ENCODE data around the gene SLC30A9. TPM values are rescaled to one million over a fixed set of nuclear protein-coding genes. Genes with fewer than 3 reads are reported as not detected.

Gene SLC30A9
- polyA plus RNA-seq, 1 donor (not counting 4 experiments of a cell fraction or from before 2014, with no cell fraction given) = 53.0 TPM

GRCh38 chr4:42074294-42074693 is 84.0 kb downstream of the SLC30A9 start:
- peaks cover 0 to 7% of the 10 kb centered on the region in 2 experiments for H3K36me3 ChIP-seq (ENCODE audit: control insufficient read depth in 2 of 2, extremely low read depth in 1 of 2, insufficient read depth in 2 of 2, low read length in 2 of 2)

GRCh38 chr4:42078184-42078801 is 88.0 kb downstream of the SLC30A9 start:
- Histone ChIP-seq H3K4me1 (ENCODE audit: control insufficient read depth, extremely low read depth, insufficient read depth, low read length) (no peaks in the 10 kb centered on the region), H3K9me1 (ENCODE audit: control insufficient read depth, extremely low read depth, insufficient read depth, low read length) (no peaks in the 10 kb centered on the region), H3K27me3 (ENCODE audit: control insufficient read depth, extremely low read depth, insufficient read depth, low read length) (no peaks in the 10 kb centered on the region), H3K9ac (ENCODE audit: control insufficient read depth, extremely low read depth, insufficient read depth, low read length) (no peak overlapping the region), H3K27ac (ENCODE audit: control insufficient read depth, insufficient read depth, low read length) (no peak overlapping the region), H2AFZ (ENCODE audit: control insufficient read depth, low read length) (no peak overlapping the region), H3K9me3 (ENCODE audit: control insufficient read depth, low read depth, low read length) (no peaks in the 10 kb centered on the region), H3K4me2 (ENCODE audit: control insufficient read depth, extremely low read depth, insufficient read depth, low read depth, low read length) (no peak overlapping the region), H3K4me3 (ENCODE audit: control insufficient read depth in 2 of 3, extremely low read depth in 1 of 3, insufficient read depth in 2 of 3, low read depth in 1 of 3, low read length in 3 of 3) (no peak overlapping the region), H4K20me1 (ENCODE audit: control insufficient read depth, extremely low read depth, insufficient read depth, low read length) (no peaks in the 10 kb centered on the region), H3K36me3 (ENCODE audit: control insufficient read depth in 2 of 2, extremely low read depth in 1 of 2, insufficient read depth in 2 of 2, low read length in 2 of 2) (peaks cover 5 to 8% of the 10 kb centered on the region in 2 experiments), H3K79me2 (ENCODE audit: control insufficient read depth, insufficient read depth, low read length) (no peaks in the 10 kb centered on the region)
- dilution Hi-C loops (cut with MboI; ENCODE audit: extremely low pct_ligation_motif_present, low sequenced_read_pairs) = no loop called here
- TF ChIP-seq CTCF (optimal IDR thresholded peaks at IDR 0.05 in 1 of 3, IDR thresholded peaks at IDR 0.05 in 1 of 3, conservative IDR thresholded peaks at IDR 0.05 in 1 of 3; ENCODE audit: extremely low read depth in 1 of 3, insufficient read depth in 2 of 3, low read length in 3 of 3) (no peak), EZH2 (IDR thresholded peaks at IDR 0.05; ENCODE audit: low read length) (no peak)
- no peak for DNase-seq (ENCODE audit: low read depth, low spot score)
- no peak for FAIRE-seq

More at GRCh38 chr4:42074294-42074693, 84.0 kb downstream of the SLC30A9 start:
- FAIRE-seq (no peak), DNase-seq (ENCODE audit: low read depth, low spot score) (no peak)
- Histone ChIP-seq H3K79me2 (ENCODE audit: control insufficient read depth, insufficient read depth, low read length) (no peaks in the 10 kb centered on the region), H3K9me1 (ENCODE audit: control insufficient read depth, extremely low read depth, insufficient read depth, low read length) (no peaks in the 10 kb centered on the region), H3K9ac (ENCODE audit: control insufficient read depth, extremely low read depth, insufficient read depth, low read length) (no peak overlapping the region), H3K4me3 (ENCODE audit: control insufficient read depth in 2 of 3, extremely low read depth in 1 of 3, insufficient read depth in 2 of 3, low read depth in 1 of 3, low read length in 3 of 3) (no peak overlapping the region), H3K27me3 (ENCODE audit: control insufficient read depth, extremely low read depth, insufficient read depth, low read length) (no peaks in the 10 kb centered on the region), H4K20me1 (ENCODE audit: control insufficient read depth, extremely low read depth, insufficient read depth, low read length) (no peaks in the 10 kb centered on the region), H3K9me3 (ENCODE audit: control insufficient read depth, low read depth, low read length) (no peaks in the 10 kb centered on the region), H3K4me1 (ENCODE audit: control insufficient read depth, extremely low read depth, insufficient read depth, low read length) (no peaks in the 10 kb centered on the region), H3K27ac (ENCODE audit: control insufficient read depth, insufficient read depth, low read length) (no peak overlapping the region), H2AFZ (ENCODE audit: control insufficient read depth, low read length) (no peak overlapping the region), H3K4me2 (ENCODE audit: control insufficient read depth, extremely low read depth, insufficient read depth, low read depth, low read length) (no peak overlapping the region)
- dilution Hi-C loops (cut with MboI; ENCODE audit: extremely low pct_ligation_motif_present, low sequenced_read_pairs) = no loop called here
- TF ChIP-seq CTCF (optimal IDR thresholded peaks at IDR 0.05 in 1 of 3, IDR thresholded peaks at IDR 0.05 in 1 of 3, conservative IDR thresholded peaks at IDR 0.05 in 1 of 3; ENCODE audit: extremely low read depth in 1 of 3, insufficient read depth in 2 of 3, low read length in 3 of 3) = no peak
- TF ChIP-seq EZH2 (IDR thresholded peaks at IDR 0.05; ENCODE audit: low read length) = no peak

All from keratinocyte (primary cell).